D721Med (cell line): Measurements from ENCODE around the gene TMEM127.

ENCODE experiments used
- DNase-seq: peaks from one replicate; pipeline ENCODE4 v3.0.0; 2011; ENCODE audit warnings: low spot score; ENCODE audit not compliant: insufficient read length
- FAIRE-seq: peaks from 2 replicates; lab custom pipeline; 2011; peaks lifted over from hg19 to GRCh38; lab: Jason Lieb, UNC
- CTCF ChIP-seq: IDR thresholded peaks from 2 replicates; pipeline ENCODE4 v1.5.1; 2012; ENCODE audit warnings: mild to moderate bottlenecking, control low read depth; ENCODE audit not compliant: insufficient read depth; ENCODE audit errors: missing control alignments

The TMEM127 gene

DNA sequence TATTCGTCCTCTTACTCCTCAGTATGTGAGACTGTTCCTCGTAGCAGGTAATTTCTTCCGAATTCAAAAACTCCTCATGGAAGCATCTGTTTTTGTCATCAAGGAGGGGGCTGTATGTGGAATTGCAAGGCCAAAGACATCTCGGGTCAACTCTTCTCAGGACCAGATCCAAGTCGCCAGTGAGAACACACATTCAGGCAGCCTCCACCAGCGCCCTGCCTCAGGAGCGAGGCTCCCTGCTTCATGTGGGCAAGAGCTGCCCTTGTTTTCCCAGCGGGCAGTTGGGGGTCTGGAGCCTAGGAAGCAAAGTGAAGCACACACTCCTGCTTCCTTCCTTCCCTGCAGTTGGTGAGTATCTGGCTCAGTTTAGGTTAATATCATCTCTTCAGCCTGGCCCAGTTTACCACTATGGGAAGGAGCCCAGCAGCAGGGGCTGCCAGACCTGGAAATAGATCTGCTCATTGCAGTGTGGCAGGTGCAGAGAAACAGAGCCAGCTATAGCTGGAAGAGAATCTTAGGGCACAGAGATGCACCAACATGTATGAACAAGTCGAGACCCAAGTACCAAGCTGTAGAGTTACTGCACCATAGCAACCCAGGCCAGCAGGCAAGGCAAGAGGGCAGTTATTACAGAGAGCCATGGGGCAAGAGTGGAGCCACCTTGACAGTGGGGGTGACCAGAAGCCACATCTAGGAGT is 25.3 kb downstream of the TMEM127 start:
- no peak for DNase-seq
- no peak for FAIRE-seq
- TF ChIP-seq CTCF, result no peak

DNA sequence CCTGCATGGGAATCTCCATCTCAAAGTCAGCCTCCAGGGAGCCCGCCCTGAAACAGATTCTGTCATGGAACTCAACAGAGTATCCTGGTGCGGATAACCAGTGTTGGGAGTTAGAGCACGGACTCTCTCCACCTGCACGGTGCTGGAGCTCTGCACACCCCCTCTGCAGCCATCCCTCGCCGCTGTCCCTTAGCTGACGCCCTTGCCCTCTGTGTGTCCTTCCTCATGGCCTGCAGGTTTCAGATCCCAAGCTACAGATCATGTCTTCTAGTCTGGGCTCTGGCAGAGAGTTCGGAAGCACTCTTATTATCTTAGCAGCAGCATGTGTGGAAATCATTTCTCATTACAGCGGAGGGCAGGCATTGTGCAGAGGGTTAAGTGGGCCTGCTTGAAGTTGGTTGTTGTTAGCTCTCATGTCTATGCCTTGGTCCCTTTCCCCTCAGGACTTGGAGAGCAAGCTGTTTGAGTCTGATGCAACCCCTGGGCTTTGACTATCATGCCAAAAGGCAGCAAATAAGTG is 26.0 kb downstream of the TMEM127 start:
- DNase-seq (no peak), FAIRE-seq (no peak)
- TF ChIP-seq CTCF, result no peak

DNA sequence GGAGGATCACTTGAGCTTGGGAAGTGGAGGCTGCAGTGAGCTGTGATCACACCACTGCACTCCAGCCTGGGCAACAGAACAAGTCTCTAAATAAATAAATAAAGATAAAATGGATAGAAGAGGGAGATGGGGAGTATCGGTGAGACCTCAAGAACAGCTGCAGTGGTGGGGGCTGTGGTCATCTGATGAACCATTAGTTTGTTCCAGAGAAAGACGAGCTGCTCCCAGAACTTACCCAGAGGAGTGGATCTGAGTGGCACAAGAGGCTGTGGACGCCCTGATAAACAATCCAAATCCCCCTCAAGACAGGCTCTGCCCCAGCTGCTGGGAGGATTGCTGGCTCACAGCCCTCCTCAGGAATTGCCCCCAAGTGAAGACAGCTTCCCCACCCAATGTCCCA is 26.7 kb downstream of the TMEM127 start:
- DNase-seq, result no peak
- FAIRE-seq, result no peak
- no peak for TF ChIP-seq CTCF

DNA sequence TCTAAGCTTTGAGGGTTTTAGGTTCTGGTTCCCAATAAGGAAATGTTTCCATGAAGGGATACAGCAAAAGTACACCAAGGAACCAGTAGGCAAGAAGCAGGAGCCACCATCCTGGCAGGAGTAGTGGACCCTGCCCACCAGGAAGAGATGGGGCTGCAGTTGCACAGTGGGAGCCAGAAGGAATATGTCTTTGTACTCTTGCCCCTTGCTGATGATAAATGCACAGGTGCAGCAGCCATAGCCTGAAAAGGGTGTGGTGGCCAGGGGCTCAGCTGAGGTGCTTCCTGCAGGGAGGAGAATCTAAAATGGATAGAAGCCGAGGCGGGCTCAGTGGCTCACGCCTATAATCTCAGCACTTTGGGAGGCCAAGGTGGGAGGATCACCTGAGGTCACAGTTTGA is 27.5 kb downstream of the TMEM127 start:
- no peak for TF ChIP-seq CTCF
- FAIRE-seq (no peak), DNase-seq (no peak)

DNA sequence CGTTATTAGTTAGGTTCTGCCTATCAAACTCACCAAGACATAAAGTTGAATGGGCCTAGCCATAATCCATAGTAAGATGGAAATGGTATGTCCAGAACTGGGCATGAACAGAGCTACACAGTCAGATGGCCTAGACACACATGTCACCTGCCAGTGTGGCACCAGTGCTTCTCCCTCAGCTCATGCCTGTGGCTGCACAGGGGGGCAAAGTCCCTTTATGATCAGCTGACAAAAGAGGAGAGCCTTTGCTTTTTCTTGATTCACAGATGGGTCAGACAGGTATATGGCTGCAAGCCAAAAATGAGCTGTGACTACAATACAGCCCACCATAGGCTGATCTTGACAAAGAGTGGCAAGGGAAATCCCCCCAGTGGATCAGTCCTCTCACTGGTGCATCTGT is 28.9 kb downstream of the TMEM127 start:
- no peak for TF ChIP-seq CTCF
- no peak for DNase-seq
- no peak for FAIRE-seq

- no peak for DNase-seq
- no peak for TF ChIP-seq CTCF
- no peak for FAIRE-seq
Measured at GRCh38 chr2:96233880-96234316, 31.9 kb downstream of the TMEM127 start.

DNA sequence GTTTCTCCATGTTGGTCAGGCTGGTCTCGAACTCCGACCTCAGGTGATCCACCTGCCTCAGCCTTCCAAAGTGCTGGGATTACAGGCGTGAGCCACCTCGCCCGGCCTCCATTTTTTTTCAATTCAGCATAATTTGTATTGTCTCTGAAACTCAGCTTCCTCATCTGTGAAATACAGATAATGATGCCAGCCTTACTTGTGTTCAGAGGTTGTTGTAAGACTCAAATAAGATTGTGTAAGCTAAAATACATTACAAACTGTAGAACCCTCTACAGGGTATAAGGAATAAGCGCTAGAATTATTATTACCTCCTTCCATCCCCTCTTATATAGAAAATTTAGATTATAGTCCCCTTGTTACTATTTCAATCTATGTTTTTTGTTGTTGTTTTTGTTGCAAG is 32.4 kb downstream of the TMEM127 start:
- no peak for FAIRE-seq
- no peak for TF ChIP-seq CTCF
- DNase-seq, result no peak
